GM12865 (cell line): ENCODE measurements around the gene ZFAND3.

Experiments
- DNase-seq: peaks from one replicate; pipeline ENCODE4 v3.0.0; 2010; ENCODE audit warnings: low read depth
- H3K4me3 ChIP-seq: 2 replicates; pipeline ENCODE4 v1.5.1; 2011; ENCODE audit warnings: mild to moderate bottlenecking, low read depth, low read length, control low read depth
- TF ChIP-seq, protein P1 (sequence below): IDR thresholded peaks from 2 replicates; pipeline ENCODE4 v1.5.1; 2011; ENCODE audit warnings: low read length, control low read depth, low read depth, inconsistent platforms; ENCODE audit not compliant: insufficient read depth; ENCODE audit errors: missing control alignments

The ZFAND3 gene

DNA sequence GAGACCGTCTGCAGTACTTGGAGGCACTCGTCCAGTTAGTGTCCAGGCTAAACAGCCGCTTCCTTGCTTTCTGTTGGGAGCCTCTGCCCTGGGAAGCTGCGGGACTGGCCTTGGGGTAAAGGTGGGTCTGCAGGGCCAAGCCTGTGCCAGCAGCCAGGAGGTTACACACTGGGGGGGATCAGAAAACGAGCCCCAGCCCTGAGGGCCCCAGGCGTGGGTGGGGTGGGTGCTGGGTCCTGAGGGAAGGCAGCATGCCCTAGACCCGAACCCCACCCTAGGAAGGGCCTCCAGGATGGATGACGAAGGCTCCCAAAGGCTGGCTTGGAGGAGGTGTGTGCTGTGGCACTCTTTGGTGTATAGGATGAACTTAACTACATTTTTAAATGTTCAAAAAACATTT lies 335.2 kb downstream of the ZFAND3 start:
- TF ChIP-seq, protein P1, sequence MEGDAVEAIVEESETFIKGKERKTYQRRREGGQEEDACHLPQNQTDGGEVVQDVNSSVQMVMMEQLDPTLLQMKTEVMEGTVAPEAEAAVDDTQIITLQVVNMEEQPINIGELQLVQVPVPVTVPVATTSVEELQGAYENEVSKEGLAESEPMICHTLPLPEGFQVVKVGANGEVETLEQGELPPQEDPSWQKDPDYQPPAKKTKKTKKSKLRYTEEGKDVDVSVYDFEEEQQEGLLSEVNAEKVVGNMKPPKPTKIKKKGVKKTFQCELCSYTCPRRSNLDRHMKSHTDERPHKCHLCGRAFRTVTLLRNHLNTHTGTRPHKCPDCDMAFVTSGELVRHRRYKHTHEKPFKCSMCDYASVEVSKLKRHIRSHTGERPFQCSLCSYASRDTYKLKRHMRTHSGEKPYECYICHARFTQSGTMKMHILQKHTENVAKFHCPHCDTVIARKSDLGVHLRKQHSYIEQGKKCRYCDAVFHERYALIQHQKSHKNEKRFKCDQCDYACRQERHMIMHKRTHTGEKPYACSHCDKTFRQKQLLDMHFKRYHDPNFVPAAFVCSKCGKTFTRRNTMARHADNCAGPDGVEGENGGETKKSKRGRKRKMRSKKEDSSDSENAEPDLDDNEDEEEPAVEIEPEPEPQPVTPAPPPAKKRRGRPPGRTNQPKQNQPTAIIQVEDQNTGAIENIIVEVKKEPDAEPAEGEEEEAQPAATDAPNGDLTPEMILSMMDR: no peak
- no peak overlapping the region for H3K4me3 ChIP-seq

DNA sequence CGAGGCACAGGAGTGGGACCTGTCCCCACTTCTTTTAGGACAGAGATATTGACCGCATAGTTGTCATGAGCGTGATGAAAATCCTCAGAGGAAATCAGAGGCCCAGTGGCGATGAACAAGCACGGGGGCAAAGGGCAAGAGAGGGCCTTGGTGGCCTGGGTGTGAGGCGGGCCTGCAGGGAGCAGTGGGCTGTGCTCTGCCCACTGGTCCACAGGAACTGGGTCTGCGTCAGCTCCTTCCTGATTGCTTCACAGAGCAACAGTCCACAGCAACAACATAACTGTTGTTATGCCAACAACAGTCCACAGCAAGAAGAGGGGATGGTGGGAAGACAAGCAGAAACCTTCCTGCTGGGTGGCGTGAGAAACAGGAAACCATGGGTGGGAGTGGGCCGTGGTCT lies 335.6 kb downstream of the ZFAND3 start:
- TF ChIP-seq, protein P1: no peak
- H3K4me3 ChIP-seq: no peak overlapping the region
- no peak for DNase-seq

More for the DNA sequence above, 335.2 kb downstream of the ZFAND3 start:
- no peak for DNase-seq

DNA sequence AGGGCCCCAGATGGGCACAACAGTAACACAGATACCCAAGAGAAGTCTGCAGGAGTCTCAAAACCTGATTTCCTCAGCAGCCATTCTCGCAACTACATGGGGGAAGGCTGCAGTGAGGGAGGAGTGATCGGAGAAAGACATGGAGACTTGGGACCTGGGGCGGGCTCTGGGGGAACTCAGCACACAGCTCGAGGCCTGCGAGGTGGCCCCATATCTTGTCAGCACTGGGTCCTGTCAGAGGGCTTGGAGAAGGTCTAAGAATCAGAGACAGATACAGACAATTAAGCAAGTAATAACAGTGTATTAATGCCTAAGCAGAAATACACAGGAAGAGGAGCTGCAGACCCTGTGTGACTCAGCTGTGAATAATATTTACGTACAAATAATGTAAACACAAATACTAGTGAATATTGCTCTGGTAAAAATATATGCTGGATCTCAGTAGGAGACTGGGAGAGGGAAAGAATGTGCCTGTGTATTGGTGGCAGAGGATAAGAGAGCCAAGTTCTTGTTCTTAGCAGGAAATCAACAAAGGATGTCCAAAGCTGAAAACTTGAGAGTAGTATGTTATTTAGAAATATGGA lies 336.2 kb downstream of the ZFAND3 start:
- DNase-seq: no peak
- H3K4me3 ChIP-seq: no peak overlapping the region
- TF ChIP-seq, protein P1: no peak

DNA sequence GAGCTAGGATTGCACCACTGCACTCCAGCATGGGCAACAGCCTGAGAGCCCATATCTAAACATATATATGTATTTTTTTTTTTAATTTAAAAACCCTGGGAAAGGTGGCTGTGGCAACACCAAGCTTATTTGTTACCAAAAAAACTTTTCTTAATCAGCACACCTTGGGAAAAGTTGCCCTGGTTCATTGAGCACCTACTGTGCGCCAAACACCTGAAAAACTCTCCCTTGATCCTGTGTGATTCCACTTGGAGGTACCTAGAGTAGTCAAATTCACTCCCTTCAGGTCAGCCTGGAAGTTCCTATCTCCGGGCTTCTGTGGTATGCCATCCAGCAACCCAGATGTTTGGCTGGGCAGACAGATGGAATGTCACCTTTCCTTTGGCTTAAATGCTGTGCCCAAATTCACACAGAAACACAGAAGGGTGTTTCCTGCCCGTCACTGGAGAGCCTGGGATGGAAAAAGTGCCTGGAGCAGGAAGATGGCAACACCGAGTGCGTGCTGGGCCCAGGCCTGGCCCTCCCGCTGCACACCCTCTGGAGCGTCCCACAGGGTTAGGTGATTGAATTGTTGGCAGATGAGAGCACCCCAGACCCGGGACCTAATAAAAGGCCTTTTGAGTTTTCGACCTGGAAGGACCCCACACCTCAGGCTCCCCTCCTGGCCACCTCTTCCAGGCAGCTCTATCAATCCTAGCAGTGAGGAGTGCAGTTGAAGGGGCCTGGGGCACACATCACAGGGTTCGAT lies 337.5 kb downstream of the ZFAND3 start:
- H3K4me3 ChIP-seq: no peak overlapping the region
- TF ChIP-seq, protein P1: no peak
- DNase-seq: no peak

DNA sequence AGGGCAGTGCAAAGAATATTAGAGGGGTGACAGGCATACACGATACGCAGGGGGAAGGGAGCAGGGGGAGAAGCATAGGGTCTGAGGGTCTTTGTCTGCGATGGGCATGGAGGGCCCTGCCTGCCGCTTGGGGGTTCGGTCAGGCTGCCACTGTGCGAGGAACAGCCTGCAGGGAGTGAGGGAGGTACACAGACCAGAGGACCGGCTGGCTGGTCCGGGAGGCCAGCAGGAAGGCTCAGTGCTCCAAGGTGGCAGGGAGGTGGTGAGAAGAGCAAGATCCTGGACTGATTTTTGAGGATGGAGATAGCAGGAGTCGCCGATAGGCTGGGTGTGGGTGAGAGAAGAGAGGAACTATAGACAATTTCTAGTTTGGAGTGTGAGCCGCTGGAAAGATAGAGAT lies 338.4 kb downstream of the ZFAND3 start:
- no peak for DNase-seq
- TF ChIP-seq, protein P1: no peak
- no peak overlapping the region for H3K4me3 ChIP-seq

DNA sequence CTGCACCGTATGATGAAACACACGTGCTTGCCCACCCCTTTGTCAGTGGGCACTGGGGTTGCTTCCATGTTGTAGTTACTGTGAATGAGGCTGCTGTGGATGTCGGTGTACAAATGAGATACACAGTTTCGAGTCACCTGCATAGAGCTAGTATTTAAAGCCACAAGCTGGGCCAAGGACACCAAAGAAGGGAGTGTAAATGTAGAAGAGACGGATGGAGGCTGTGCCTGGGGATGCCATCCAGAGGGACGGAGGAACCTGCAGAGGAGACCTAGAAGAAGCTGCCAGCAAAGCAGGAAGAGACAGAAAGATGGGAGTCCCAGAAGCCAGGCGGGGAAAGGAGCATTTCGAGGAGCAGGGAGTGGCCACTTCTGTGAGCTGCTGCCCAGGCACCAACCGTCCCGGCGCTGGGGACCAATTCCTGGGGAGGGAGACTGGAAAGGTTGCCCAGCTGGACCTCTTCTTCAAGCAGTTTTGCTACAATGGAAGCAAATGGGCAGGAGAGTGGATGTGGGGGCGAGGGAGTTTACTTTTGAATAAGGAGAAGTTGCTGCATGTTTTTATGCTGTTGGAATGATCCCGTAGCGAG lies 339.3 kb downstream of the ZFAND3 start:
- no peak for DNase-seq
- no peak overlapping the region for H3K4me3 ChIP-seq
- TF ChIP-seq, protein P1: no peak

DNA sequence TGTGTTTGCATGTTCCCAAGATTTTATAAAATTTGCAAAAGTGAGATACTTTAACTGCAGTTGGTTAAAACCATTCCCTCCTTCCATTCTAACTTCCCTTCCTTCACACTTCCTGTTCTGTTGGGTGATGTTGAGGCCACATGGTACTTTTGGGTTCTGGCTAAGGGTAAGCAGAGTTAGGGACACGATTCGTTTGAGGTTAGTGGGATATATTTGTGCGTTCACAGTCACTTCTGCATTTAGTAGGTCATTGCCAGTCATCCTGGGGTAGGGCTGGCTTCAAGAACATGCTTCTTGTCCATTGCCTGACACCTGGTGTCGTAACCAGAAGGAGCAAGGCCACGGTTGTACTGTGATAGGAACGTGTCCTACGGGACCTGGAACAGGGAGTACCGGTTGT lies 340.1 kb downstream of the ZFAND3 start:
- no peak overlapping the region for H3K4me3 ChIP-seq
- TF ChIP-seq, protein P1: no peak
- DNase-seq: no peak
